Neuronal stem cell (in vitro differentiated cells): Measurements from ENCODE around the gene FAM193A.

Source experiments
- DNase-seq: peaks from one replicate; pipeline ENCODE4 v3.0.0-alpha.2; 2013; ENCODE audit warnings: low spot score
- H2AFZ ChIP-seq: one replicate; pipeline ENCODE4 v1.6.1; 2013; ENCODE audit warnings: mild to moderate bottlenecking, low read length, inconsistent platforms
- H2AK5ac ChIP-seq: 2 replicates; pipeline ENCODE4 v1.6.1; 2013; ENCODE audit warnings: low read depth, mild to moderate bottlenecking, inconsistent platforms, low read length, moderate library complexity, mixed read lengths
- H2BK120ac ChIP-seq: 2 replicates; pipeline ENCODE4 v1.6.1; 2013; ENCODE audit warnings: low read depth, mild to moderate bottlenecking, inconsistent platforms, low read length, moderate library complexity, mixed read lengths
- H2BK12ac ChIP-seq: one replicate; pipeline ENCODE4 v1.6.1; 2013; ENCODE audit warnings: low read length, inconsistent platforms
- H2BK15ac ChIP-seq: 2 replicates; pipeline ENCODE4 v1.6.1; 2013; ENCODE audit warnings: mild to moderate bottlenecking, low read length, inconsistent platforms, mixed read lengths
- H2BK5ac ChIP-seq: one replicate; pipeline ENCODE4 v1.6.1; 2013; ENCODE audit warnings: inconsistent platforms, mild to moderate bottlenecking, low read length, moderate library complexity
- H3K14ac ChIP-seq: one replicate; pipeline ENCODE4 v1.6.1; 2013; ENCODE audit warnings: low read length, inconsistent platforms
- H3K18ac ChIP-seq: 2 replicates; pipeline ENCODE4 v1.6.1; 2013; ENCODE audit warnings: low read length, inconsistent platforms
- H3K23ac ChIP-seq: 2 replicates; pipeline ENCODE4 v1.6.1; 2013; ENCODE audit warnings: low read depth, mild to moderate bottlenecking, mixed read lengths, low read length, inconsistent platforms; ENCODE audit not compliant: poor library complexity
- H3K27ac ChIP-seq: replicated peaks from 3 replicates; pipeline ENCODE4 v1.5.1; 2013; ENCODE audit warnings: low read length, inconsistent platforms
- H3K27me3 ChIP-seq, 3 experiments: 2 replicates each; pipeline ENCODE4 v1.6.1; 2013; ENCODE audit warnings: low read length in 3 of 3, mild to moderate bottlenecking in 2 of 3, inconsistent platforms in 1 of 3, low read depth in 1 of 3, mixed read lengths in 1 of 3, moderate library complexity in 1 of 3; ENCODE audit not compliant: control insufficient read depth in 3 of 3, insufficient read depth in 3 of 3
- H3K36me3 ChIP-seq, 2 donors: replicated peaks in 1 of 2; 2 replicates each; pipeline ENCODE4 v1.6.1; 2013; ENCODE audit warnings: low read length in 2 of 2; ENCODE audit not compliant: control insufficient read depth in 2 of 2, insufficient read depth in 2 of 2
- H3K4ac ChIP-seq: 2 replicates; pipeline ENCODE4 v1.6.1; 2013; ENCODE audit warnings: inconsistent platforms, mild to moderate bottlenecking, low read length, moderate library complexity
- H3K4me1 ChIP-seq, 2 donors: 1 replicate in 1 of 2; 2 replicates in 1 of 2; pipeline ENCODE4 v1.6.1; 2013; ENCODE audit warnings: low read length in 2 of 2, low read depth in 1 of 2; ENCODE audit not compliant: control insufficient read depth in 2 of 2, insufficient read depth in 1 of 2
- H3K4me2 ChIP-seq: one replicate; pipeline ENCODE4 v1.6.1; 2013; ENCODE audit warnings: mild to moderate bottlenecking, low read length, inconsistent platforms; ENCODE audit not compliant: insufficient read depth, poor library complexity, severe bottlenecking
- H3K4me3 ChIP-seq, 2 donors: 2 replicates each; pipeline ENCODE4 v1.5.1; 2013; ENCODE audit warnings: low read length in 2 of 2, mild to moderate bottlenecking in 2 of 2, inconsistent platforms in 1 of 2, moderate library complexity in 1 of 2
- H3K79me1 ChIP-seq: one replicate; pipeline ENCODE4 v1.6.1; 2013; ENCODE audit warnings: low read depth, mild to moderate bottlenecking, inconsistent platforms, low read length, moderate library complexity
- H3K9ac ChIP-seq: one replicate; pipeline ENCODE4 v1.6.1; 2013; ENCODE audit warnings: mild to moderate bottlenecking, low read depth, low read length, inconsistent platforms; ENCODE audit not compliant: poor library complexity
- H3K9me3 ChIP-seq, 2 donors: replicated peaks in 1 of 2; 2 replicates each; pipeline versions ENCODE3 to v1.6.1; 2013; ENCODE audit warnings: low read length in 2 of 2, mild to moderate bottlenecking in 2 of 2, inconsistent platforms in 1 of 2, low read depth in 1 of 2, mixed read lengths in 1 of 2, moderate library complexity in 1 of 2; ENCODE audit not compliant: control insufficient read depth in 2 of 2, insufficient read depth in 1 of 2
- H4K8ac ChIP-seq: one replicate; pipeline ENCODE4 v1.6.1; 2013; ENCODE audit warnings: low read depth, mild to moderate bottlenecking, inconsistent platforms, low read length, moderate library complexity
- H4K91ac ChIP-seq: one replicate; pipeline ENCODE4 v1.6.1; 2013; ENCODE audit warnings: low read length, low read depth, mild to moderate bottlenecking, inconsistent platforms; ENCODE audit not compliant: poor library complexity
- WGBS, 2 donors: extraction: QIAGEN DNeasy Blood & Tissue Kit; methylation state at CpG; one replicate each; pipeline ENCODE4 v1.1.7; 2013; ENCODE audit warnings: missing lambda C conversion rate in 2 of 2, mixed read lengths in 1 of 2; ENCODE audit not compliant: insufficient read length in 2 of 2, insufficient replicate concordance in 1 of 2; ENCODE audit errors: extremely low coverage in 2 of 2; 5-methylcytosine and 5-hydroxymethylcytosine counted together

FAM193A gene

GRCh38 chr4:2649604-2650114 lies 113.2 kb downstream of the FAM193A start:
- no peak overlapping the region for H3K14ac ChIP-seq
- H4K8ac ChIP-seq = no peak overlapping the region
- no peak overlapping the region for H2BK12ac ChIP-seq
- no peaks in the 10 kb centered on the region for H3K27me3 ChIP-seq
- H3K4ac ChIP-seq = no peak overlapping the region
- H3K18ac ChIP-seq = no peak overlapping the region
- no peak overlapping the region for H2BK15ac ChIP-seq
- H3K79me1 ChIP-seq = peaks cover 2% of the 10 kb centered on the region
- H3K4me2 ChIP-seq = no peak overlapping the region
- no peak overlapping the region for H3K23ac ChIP-seq
- peaks cover 0 to 2% of the 10 kb centered on the region in 2 donors for H3K4me1 ChIP-seq
- no peak overlapping the region for H2AFZ ChIP-seq
- H4K91ac ChIP-seq = no peak overlapping the region
- peaks cover 3 to 13% of the 10 kb centered on the region in 2 donors for H3K9me3 ChIP-seq
- H2BK120ac ChIP-seq = no peak overlapping the region
- peaks cover 40 to 92% of the 10 kb centered on the region in 2 donors for H3K36me3 ChIP-seq
- H2BK5ac ChIP-seq = no peak overlapping the region
- no CpG with 5 or more reads among the region's 5 CpGs for WGBS, 2 donors
- no peak for DNase-seq
- H3K9ac ChIP-seq = no peak overlapping the region
- H3K27ac ChIP-seq = no peak overlapping the region
- no peak overlapping the region for H3K4me3 ChIP-seq
- no peak overlapping the region for H2AK5ac ChIP-seq

GRCh38 chr4:2650276-2650675 lies 113.8 kb downstream of the FAM193A start:
- H3K9ac ChIP-seq = no peak overlapping the region
- H3K79me1 ChIP-seq = peaks cover 2% of the 10 kb centered on the region
- DNase-seq = no peak
- H2BK5ac ChIP-seq = no peak overlapping the region
- H3K27ac ChIP-seq = no peak overlapping the region
- H3K27me3 ChIP-seq = no peaks in the 10 kb centered on the region
- no peak overlapping the region for H4K91ac ChIP-seq
- no peak overlapping the region for H3K23ac ChIP-seq
- H2AFZ ChIP-seq = no peak overlapping the region
- H3K18ac ChIP-seq = no peak overlapping the region
- peaks cover 38 to 92% of the 10 kb centered on the region in 2 donors for H3K36me3 ChIP-seq
- H3K4ac ChIP-seq = no peak overlapping the region
- no peak overlapping the region for H3K4me2 ChIP-seq
- H3K4me1 ChIP-seq = peaks cover 0 to 2% of the 10 kb centered on the region in 2 donors
- H3K14ac ChIP-seq = no peak overlapping the region
- H2AK5ac ChIP-seq = no peak overlapping the region
- no peak overlapping the region for H2BK120ac ChIP-seq
- no peak overlapping the region for H2BK12ac ChIP-seq
- H3K4me3 ChIP-seq = no peak overlapping the region
- H2BK15ac ChIP-seq = no peak overlapping the region
- no CpG with 5 or more reads among the region's 13 CpGs for WGBS, 2 donors
- no peak overlapping the region for H4K8ac ChIP-seq
- peaks cover 3 to 13% of the 10 kb centered on the region in 2 donors for H3K9me3 ChIP-seq

- H3K18ac ChIP-seq = no peak overlapping the region
- peak overlapping the region; percentile 9 for H3K14ac ChIP-seq
- peaks cover 2% of the 10 kb centered on the region for H3K79me1 ChIP-seq
- H3K4ac ChIP-seq = no peak overlapping the region
- H3K4me2 ChIP-seq = no peak overlapping the region
- no peak overlapping the region for H4K91ac ChIP-seq
- no peak overlapping the region for H2BK5ac ChIP-seq
- H3K36me3 ChIP-seq = peaks cover 35 to 93% of the 10 kb centered on the region in 2 donors
- no peak overlapping the region for H2AFZ ChIP-seq
- DNase-seq = no peak
- H3K9me3 ChIP-seq = peaks cover 3 to 13% of the 10 kb centered on the region in 2 donors
- H2AK5ac ChIP-seq = no peak overlapping the region
- H3K27me3 ChIP-seq = no peaks in the 10 kb centered on the region
- H2BK120ac ChIP-seq = no peak overlapping the region
- H4K8ac ChIP-seq = no peak overlapping the region
- no peak overlapping the region for H2BK15ac ChIP-seq
- no peak overlapping the region for H3K27ac ChIP-seq
- H3K4me3 ChIP-seq = no peak overlapping the region
- peaks cover 0 to 2% of the 10 kb centered on the region in 2 donors for H3K4me1 ChIP-seq
- no peak overlapping the region for H2BK12ac ChIP-seq
- H3K23ac ChIP-seq = no peak overlapping the region
- no CpG with 5 or more reads among the region's 10 CpGs for WGBS, 2 donors
- H3K9ac ChIP-seq = no peak overlapping the region
Observed at GRCh38 chr4:2651546-2651945, 115.1 kb downstream of the FAM193A start.

- peaks cover 2 to 13% of the 10 kb centered on the region in 2 donors for H3K9me3 ChIP-seq
- no peak overlapping the region for H2BK5ac ChIP-seq
- H3K36me3 ChIP-seq = peaks cover 32 to 90% of the 10 kb centered on the region in 2 donors
- no peak overlapping the region for H3K14ac ChIP-seq
- peaks cover 2% of the 10 kb centered on the region for H3K79me1 ChIP-seq
- H3K4ac ChIP-seq = no peak overlapping the region
- H4K91ac ChIP-seq = no peak overlapping the region
- H2BK15ac ChIP-seq = no peak overlapping the region
- no peak overlapping the region for H3K27ac ChIP-seq
- no peak overlapping the region for H3K23ac ChIP-seq
- no peak overlapping the region for H3K9ac ChIP-seq
- H3K4me1 ChIP-seq = peaks cover 0 to 2% of the 10 kb centered on the region in 2 donors
- no peak overlapping the region for H2BK120ac ChIP-seq
- DNase-seq = no peak
- no CpG with 5 or more reads among the region's 2 CpGs for WGBS, 2 donors
- no peak overlapping the region for H2BK12ac ChIP-seq
- no peak overlapping the region for H3K4me2 ChIP-seq
- H3K18ac ChIP-seq = no peak overlapping the region
- H4K8ac ChIP-seq = no peak overlapping the region
- H3K4me3 ChIP-seq = no peak overlapping the region
- no peak overlapping the region for H2AFZ ChIP-seq
- no peak overlapping the region for H2AK5ac ChIP-seq
- no peaks in the 10 kb centered on the region for H3K27me3 ChIP-seq
Observed at GRCh38 chr4:2651998-2652397, 115.6 kb downstream of the FAM193A start.
